Stimulated activated CD4-positive, alpha-beta T cell treated with anti-CD3 and anti-CD28 coated beads, Interleukin-2, amount 100 ng/mL, for 48 hours (primary cell): ENCODE results near the gene DOCK3.
"Not testable (repeated sequence)": the region's sequence is repeated elsewhere in the genome, so short reads cannot be mapped to it uniquely, and the experiment has no call there.

Experiments used
- DNase-seq, 2 donors: peaks; one replicate each; pipeline ENCODE4 v3.0.0-alpha.2; 2020

Gene DOCK3

GRCh38 chr3:51141573-51141972, 466.8 kb downstream of the DOCK3 start:
- DNase-seq = no peak

GRCh38 chr3:51145811-51146585, 471.3 kb downstream of the DOCK3 start:
- no peak for DNase-seq

- DNase-seq = no peak
These were observed 472.1 kb downstream of the DOCK3 start for GRCh38 chr3:51146781-51147180.

- no peak for DNase-seq
These were observed 481.4 kb downstream of the DOCK3 start for GRCh38 chr3:51156147-51156546.

GRCh38 chr3:51163051-51163450, 488.3 kb downstream of the DOCK3 start:
- DNase-seq = no peak

GRCh38 chr3:51173518-51174271, 499.0 kb downstream of the DOCK3 start:
- DNase-seq = no peak

- no peak for DNase-seq
These were observed 502.2 kb downstream of the DOCK3 start for GRCh38 chr3:51176923-51177322.

GRCh38 chr3:51186446-51186845, 511.7 kb downstream of the DOCK3 start:
- not testable (repeated sequence) for DNase-seq

- DNase-seq = no peak
These were observed 515.5 kb downstream of the DOCK3 start for GRCh38 chr3:51190199-51190598.

GRCh38 chr3:51190827-51191226, 516.1 kb downstream of the DOCK3 start:
- DNase-seq = no peak

- no peak for DNase-seq
These were observed 517.0 kb downstream of the DOCK3 start for GRCh38 chr3:51191768-51192167.

- no peak for DNase-seq
These were observed 523.8 kb downstream of the DOCK3 start for GRCh38 chr3:51198477-51198876.

- not testable (repeated sequence) for DNase-seq
These were observed 524.6 kb downstream of the DOCK3 start for GRCh38 chr3:51199296-51199695.

- no peak for DNase-seq
These were observed 541.6 kb downstream of the DOCK3 start for GRCh38 chr3:51216291-51216690.

- no peak for DNase-seq
These were observed 547.2 kb downstream of the DOCK3 start for GRCh38 chr3:51221959-51222358.

- no peak for DNase-seq
These were observed 549.6 kb downstream of the DOCK3 start for GRCh38 chr3:51224283-51224682.

GRCh38 chr3:51224843-51225242, 550.1 kb downstream of the DOCK3 start:
- DNase-seq = no peak

GRCh38 chr3:51242939-51243338, 568.2 kb downstream of the DOCK3 start:
- no peak for DNase-seq

GRCh38 chr3:51243924-51244323, 569.2 kb downstream of the DOCK3 start:
- no peak for DNase-seq

- DNase-seq = no peak
These were observed 571.1 kb downstream of the DOCK3 start for GRCh38 chr3:51245867-51246266.

- no peak for DNase-seq
These were observed 583.1 kb downstream of the DOCK3 start for GRCh38 chr3:51257870-51258269.

GRCh38 chr3:51264166-51264565, 589.4 kb downstream of the DOCK3 start:
- DNase-seq = not testable (repeated sequence)

GRCh38 chr3:51268132-51268531, 593.4 kb downstream of the DOCK3 start:
- DNase-seq = no peak

- DNase-seq = no peak
These were observed 594.7 kb downstream of the DOCK3 start for GRCh38 chr3:51269466-51269865.
